ENCODE data around the gene CHD1L.
A peak's percentile ranks its signal among the peaks of the same experiment; 100 is the strongest.
"Not testable (repeated sequence)": the region's sequence is repeated elsewhere in the genome, so short reads cannot be mapped to it uniquely, and the experiment has no call there.

The CHD1L gene

DNA sequence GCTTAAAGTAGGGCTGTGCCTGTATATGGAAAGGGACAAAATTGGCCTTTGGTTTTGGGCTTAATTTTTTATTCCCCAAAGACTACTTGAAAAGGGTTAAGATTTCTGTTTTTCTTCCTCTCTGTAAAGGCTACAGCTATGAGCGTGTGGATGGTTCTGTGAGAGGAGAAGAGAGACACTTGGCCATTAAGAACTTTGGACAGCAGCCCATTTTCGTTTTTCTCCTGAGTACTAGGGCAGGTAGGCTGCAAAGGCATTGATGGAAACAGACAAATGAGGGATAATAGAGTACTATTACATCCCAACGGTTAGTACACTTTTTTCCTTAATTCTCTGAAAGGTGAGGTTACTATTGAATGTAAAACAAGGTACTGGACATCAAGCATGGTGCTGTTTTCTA, 29.6 kb downstream of the CHD1L start:
- DNase-seq, result no peak

DNA sequence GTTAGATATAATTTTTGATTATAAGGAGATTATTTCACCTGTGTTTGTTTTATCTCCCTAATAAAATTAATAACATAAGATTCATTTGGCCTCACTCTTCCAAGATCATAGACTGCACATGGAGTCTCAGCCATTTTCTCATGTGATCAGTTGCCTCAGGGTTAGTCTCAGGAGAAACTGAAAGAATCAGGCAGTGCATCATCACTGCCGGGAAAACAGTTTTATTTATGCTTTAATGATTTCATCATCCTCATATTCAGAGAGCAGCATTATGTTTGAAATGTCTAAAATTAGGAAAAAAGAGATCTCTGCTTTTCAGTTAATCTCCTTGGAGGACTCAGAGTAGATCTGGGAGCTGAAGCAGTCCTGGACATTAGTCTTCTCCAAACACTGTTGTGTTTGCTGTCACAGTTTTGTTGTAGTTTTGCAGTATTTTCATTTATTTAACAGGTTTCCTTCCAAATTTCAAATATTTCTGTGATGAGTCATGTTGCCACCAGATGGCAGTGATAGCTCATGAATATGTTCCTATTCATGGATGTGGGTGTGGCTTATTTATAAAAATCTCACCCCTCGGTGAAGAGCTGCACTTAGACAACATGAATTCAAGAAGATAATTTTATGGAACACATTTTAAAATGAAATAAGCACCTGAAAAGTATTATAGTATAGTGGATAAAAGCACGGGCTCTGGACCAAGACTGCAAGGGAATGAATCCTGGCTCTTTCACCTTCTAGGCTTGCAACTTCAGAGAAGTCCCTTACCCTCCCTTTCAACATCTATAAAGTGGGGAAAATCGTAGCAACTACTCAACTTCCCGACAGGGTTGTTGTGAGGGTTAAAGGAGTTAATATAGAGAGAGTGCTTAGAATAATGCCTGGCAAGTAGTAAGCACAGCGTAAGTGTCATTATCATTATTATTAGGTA, 31.2 kb downstream of the CHD1L start:
- DNase-seq, result peak; percentile 38

DNA sequence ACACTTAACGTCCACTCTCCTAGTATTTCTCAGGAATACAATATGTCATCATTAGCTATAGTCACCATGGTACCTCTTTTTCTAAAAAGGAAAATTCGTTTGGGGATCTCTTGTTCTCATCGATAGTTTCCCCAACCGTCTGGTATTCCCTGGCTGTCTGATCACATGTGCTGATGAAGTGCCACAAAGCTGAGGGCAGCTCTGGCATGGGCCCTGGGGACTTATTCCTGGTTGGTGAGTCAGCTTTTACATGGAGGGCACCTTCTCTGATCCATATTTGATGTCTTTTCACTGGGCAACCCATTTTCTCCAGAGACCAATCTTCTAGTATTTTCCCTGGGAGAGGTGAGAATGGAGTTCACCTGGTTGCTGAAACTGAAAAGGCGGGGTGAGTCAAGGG, 39.5 kb downstream of the CHD1L start:
- no peak for DNase-seq

GRCh38 chr1:147283011-147283410, 40.5 kb downstream of the CHD1L start:
- no peak for DNase-seq

DNA sequence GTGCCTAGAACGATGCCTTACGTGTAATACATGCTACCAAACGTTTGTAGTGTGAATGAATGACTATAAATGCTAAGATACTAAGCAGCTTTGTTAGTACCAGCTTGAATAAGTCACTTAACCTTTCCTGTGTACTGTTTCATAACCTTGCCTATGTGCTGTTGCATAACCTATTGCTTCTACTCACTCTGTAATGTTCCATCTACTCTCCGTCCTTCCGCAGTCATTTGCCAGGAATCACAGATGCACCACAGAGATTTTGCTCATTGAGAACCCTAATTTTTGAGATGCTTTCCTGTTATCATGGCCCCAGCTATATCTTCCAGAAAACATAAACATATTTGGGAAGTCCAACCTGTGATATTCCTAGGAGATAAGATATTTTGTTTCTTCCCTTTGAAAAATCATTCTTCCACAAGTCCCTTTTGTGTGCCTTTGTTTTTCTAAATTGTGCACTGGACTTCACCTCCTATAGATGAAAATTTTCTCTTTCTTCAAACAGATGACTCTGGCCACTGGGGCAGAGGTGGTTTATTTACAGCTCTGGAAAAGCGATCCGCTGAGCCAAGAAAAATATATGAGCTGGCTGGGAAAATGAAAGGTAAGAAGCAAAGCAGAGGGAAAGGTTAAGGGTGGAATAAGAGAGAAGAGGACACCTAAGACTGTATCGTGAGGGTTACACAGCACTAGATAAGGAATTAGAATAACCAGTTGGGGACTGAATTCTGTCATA, 44.8 kb downstream of the CHD1L start:
- no peak for DNase-seq

DNA sequence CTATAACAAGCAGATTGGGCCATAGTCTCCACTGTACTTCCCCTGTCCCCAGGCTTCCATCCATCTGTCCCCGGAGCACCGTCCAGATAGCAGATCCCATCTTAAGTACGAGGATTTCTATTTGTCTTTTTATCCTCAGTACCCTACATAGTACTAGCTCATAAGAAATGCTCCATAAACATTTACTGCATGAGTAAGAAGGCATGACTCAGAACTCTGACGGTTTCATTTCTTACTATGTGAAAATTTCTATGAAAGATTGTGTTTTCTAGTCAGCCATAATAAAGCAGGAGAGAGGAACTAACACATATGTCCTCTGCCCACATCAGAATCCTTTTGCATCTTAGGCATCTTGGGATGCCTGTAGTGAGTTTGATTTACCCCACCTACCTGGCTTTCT, 49.5 kb downstream of the CHD1L start:
- no peak for DNase-seq

- no peak for DNase-seq
Observed at GRCh38 chr1:147292631-147293251, 50.3 kb downstream of the CHD1L start.

- DNase-seq, result no peak
Observed at GRCh38 chr1:147297438-147297837, 55.0 kb downstream of the CHD1L start.

- not testable (repeated sequence) for DNase-seq
Observed at GRCh38 chr1:147305803-147306202, 63.3 kb downstream of the CHD1L start.

DNA sequence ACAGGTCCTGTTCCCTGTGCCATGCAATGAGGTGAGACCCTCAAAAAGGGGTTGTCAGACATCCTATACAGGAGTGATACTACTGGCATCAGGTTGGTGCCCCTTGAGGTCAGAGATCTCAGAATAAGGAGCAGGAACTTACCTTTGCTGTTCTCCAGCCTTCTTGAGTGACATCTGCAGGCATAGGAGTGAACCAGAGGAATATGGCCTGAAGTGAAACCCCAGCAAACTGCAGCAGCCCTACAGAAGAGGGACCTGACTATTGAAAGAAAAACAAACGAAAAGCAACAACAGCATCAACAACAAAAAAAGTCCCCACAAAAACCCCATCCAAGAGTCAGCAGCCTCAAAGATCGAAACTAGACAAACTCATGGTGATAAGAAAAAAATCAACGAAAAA, 74.5 kb downstream of the CHD1L start:
- no peak for DNase-seq

DNA sequence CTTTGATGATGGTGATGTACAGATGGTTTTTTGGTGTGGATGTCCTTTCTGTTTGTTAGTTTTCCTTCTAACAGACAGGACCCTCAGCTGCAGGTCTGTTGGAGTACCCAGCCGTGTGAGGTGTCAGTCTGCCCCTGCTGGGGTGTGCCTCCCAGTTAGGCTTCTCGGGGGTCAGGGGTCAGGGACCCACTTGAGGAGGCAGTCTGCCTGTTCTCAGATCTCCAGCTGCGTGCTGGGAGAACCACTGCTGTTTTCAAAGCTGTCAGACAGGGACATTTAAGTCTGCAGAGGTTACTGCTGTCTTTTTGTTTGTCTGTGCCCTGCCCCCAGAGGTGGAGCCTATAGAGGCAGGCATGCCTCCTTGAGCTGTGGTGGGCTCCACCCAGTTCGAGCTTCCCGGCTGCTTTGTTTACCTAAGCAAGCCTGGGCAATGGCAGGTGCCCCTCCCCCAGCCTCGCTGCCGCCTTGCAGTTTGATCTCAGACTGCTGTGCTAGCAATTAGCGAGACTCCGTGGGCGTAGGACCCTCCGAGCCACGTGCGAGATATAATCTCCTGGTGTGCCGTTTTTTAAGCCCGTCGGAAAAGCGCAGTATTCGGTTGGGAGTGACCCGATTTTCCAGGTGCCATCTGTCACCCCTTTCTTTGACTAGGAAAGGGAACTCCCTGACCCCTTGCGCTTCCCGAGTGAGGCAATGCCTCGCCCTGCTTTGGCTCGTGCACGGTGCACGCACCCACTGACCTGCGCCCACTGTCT, 84.6 kb downstream of the CHD1L start:
- not testable (repeated sequence) for DNase-seq

DNA sequence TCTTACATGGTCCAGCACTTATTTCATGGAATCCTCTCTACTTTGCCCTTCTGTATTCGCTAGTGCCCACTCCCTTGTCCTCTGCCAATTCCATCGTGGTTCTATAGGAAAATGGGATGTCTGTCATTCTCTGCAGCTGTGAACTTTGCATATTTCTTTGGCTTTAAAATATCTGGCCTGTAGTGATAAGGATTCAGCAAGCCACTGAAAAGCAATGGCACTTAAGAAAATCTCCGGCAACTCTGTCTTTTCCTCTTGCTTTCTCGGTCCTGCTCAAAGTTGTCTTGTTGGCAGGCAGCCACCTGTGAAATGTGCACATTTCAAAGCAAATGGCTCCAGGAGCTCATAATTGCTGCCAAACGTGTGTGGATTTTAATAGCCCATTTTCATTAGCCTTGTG, 91.8 kb downstream of the CHD1L start:
- DNase-seq, result no peak

DNA sequence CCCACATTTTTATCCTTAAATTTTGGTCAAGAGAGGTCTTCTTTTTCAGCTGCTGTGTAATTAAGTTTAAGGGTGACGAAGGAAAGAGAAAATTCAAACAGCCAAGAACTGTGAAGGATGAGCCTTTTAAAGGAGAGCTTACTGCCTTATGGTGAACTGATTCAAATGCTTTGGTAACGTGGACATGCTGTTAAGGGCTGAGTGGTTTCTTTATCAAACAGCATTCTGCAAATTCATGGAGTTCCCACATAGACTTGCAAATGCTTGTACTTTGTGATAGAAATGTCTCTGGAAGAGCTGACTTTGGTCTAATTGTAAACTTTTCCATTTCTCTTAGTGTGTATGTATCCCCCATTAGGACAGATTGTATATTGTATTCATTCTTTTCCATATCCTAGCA, 93.8 kb downstream of the CHD1L start:
- no peak for DNase-seq

GRCh38 chr1:147337040-147337630, 94.7 kb downstream of the CHD1L start:
- DNase-seq, result no peak

GRCh38 chr1:147338571-147338970, 96.1 kb downstream of the CHD1L start:
- DNase-seq, result no peak

DNA sequence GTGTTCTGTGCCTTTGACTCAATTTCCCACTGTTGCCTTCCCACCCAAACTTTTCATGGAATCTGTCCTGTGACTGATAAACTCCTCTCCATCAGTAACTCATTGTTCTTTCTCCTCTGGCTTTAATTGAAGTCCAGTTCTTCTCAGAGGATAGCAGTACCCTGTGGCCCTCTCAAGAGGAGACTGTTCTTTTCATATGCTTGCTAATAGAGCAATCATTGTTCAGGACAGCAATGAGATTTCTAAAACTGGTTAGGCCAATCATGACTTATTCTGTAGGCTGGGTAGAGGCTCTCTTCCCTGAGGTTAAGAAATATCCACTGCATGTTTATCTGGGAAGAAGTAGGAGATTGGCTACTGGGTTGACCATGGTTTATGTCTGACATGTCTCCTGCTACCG, 98.8 kb downstream of the CHD1L start:
- DNase-seq, result no peak

Data from central memory CD4-positive, alpha-beta T cell (primary cell).